ENCODE measurements around the gene PRR7.

The PRR7 gene

DNA sequence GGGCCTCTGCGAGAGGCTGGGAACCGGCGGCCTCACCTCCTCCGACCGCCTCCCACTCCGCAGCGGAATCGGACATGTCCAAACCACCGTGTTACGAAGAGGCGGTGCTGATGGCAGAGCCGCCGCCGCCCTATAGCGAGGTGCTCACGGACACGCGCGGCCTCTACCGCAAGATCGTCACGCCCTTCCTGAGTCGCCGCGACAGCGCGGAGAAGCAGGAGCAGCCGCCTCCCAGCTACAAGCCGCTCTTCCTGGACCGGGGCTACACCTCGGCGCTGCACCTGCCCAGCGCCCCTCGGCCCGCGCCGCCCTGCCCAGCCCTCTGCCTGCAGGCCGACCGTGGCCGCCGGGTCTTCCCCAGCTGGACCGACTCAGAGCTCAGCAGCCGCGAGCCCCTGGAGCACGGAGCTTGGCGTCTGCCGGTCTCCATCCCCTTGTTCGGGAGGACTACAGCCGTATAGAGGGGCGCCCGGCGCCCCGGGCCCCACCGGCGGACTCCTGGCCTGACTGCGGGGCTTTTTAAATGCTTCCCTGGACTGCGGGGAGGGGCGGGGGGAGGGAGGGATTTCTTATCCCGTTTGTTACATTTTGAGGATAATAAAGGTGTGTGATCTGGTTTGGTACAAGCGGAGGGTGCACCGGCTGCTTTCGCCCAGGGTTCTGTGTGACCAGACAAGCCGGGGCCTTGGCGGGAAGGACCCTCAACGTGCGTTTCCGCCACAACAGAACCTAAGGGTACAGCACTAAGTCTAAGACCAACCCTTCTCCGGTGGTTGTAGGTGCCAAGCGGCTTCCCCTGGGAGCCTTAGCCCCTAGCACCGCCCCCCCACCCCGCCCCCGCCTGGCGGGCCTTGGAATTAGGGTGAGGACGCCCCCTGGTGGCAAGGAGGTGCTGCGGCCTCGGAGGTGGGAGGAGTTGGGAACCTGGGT, 9.3 kb downstream of the PRR7 start:
- H3K4me3 ChIP-seq (ENCODE audit: low read depth, low read length): peak overlapping the region; percentile 74
- peaks cover 14% of the 10 kb centered on the region for H3K27me3 ChIP-seq (ENCODE audit: control insufficient read depth, insufficient read depth, low read length)
- H3K9me3 ChIP-seq (ENCODE audit: control insufficient read depth, insufficient read depth, low read length): no peaks in the 10 kb centered on the region
- H3K4me1 ChIP-seq (ENCODE audit: control insufficient read depth, insufficient read depth, low read length): peaks cover 21% of the 10 kb centered on the region
- peaks cover 40% of the 10 kb centered on the region for H3K36me3 ChIP-seq (ENCODE audit: control insufficient read depth, insufficient read depth, low read length)
- peak overlapping the region; percentile 92 for H3K27ac ChIP-seq (ENCODE audit: low read depth, low read length)
- H3K9ac ChIP-seq (ENCODE audit: low read depth, low read length): peak overlapping the region; percentile 70

DNA sequence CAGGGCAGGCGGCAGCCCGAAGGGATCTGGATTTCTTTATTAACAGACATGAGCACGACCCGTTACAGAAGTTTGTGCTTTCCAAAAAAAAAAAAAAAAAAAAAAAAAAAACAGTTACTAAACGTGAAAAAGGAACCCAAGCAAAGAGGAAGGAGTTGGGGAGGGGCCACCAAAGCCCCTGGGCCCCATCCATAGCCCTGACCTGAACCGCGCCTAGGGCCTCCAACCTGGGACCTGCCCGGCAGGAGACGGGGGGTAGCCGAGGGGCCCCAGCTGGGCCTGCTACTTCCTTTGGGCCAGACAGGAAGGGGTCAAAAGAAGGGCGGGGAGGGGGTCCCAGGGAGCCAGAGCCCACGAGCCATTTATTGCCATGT, 10.0 kb downstream of the PRR7 start:
- Histone ChIP-seq H3K9ac (ENCODE audit: low read depth, low read length) (no peak overlapping the region), H3K9me3 (ENCODE audit: control insufficient read depth, insufficient read depth, low read length) (no peaks in the 10 kb centered on the region), H3K36me3 (ENCODE audit: control insufficient read depth, insufficient read depth, low read length) (peaks cover 44% of the 10 kb centered on the region), H3K27me3 (ENCODE audit: control insufficient read depth, insufficient read depth, low read length) (peaks cover 12% of the 10 kb centered on the region), H3K4me1 (ENCODE audit: control insufficient read depth, insufficient read depth, low read length) (peaks cover 21% of the 10 kb centered on the region), H3K4me3 (ENCODE audit: low read depth, low read length) (no peak overlapping the region), H3K27ac (ENCODE audit: low read depth, low read length) (peak overlapping the region; percentile 60)

- peaks cover 21% of the 10 kb centered on the region for H3K4me1 ChIP-seq (ENCODE audit: control insufficient read depth, insufficient read depth, low read length)
- peaks cover 47% of the 10 kb centered on the region for H3K36me3 ChIP-seq (ENCODE audit: control insufficient read depth, insufficient read depth, low read length)
- no peaks in the 10 kb centered on the region for H3K9me3 ChIP-seq (ENCODE audit: control insufficient read depth, insufficient read depth, low read length)
- peak overlapping the region; percentile 60 for H3K27ac ChIP-seq (ENCODE audit: low read depth, low read length)
- H3K9ac ChIP-seq (ENCODE audit: low read depth, low read length): no peak overlapping the region
- H3K27me3 ChIP-seq (ENCODE audit: control insufficient read depth, insufficient read depth, low read length): peaks cover 12% of the 10 kb centered on the region
- no peak overlapping the region for H3K4me3 ChIP-seq (ENCODE audit: low read depth, low read length)
Measured at GRCh38 chr5:177456976-177457851, 10.6 kb downstream of the PRR7 start.

DNA sequence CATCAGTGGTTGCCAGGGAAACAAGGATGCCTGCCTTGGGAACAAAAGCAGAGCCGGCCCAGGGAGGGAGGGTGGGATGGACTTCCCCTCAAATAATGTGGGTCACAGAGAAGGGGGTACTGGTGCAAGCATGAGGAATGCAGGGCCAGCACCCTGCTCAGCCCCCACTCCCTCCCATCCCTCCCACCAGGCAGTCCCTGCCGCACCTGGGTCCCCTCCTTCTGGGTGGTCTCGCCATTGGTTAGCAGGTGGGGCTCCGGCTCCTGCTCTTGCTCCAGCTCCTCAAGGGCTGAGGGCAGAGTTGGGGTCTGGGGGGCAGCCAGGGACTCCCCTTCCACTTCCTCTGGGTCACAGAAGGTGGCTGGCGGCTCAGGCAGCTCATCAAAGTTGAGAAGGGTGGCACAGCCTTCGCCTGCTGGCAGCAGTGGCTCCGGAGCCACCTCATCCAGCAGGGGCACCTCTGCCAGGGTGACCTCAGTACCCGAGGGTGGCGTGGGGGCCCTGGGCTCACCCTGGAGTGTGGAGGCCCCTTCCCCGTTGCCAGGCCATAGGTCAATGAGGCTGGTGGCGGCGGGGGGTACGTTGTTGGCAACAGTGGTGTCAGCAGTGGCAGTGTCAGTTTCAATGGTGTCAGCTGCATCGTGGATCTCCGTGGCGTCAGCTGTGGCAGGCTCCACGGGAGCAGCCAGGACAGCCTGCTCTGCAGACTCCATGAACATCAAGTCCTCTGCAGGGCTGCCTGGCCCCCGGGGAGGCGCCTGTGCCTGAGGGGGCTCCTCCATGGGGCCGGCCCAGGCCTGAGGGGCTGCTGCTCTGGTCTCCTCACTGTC, 11.5 kb downstream of the PRR7 start:
- Histone ChIP-seq H3K4me3 (ENCODE audit: low read depth, low read length) (no peak overlapping the region), H3K9ac (ENCODE audit: low read depth, low read length) (no peak overlapping the region), H3K9me3 (ENCODE audit: control insufficient read depth, insufficient read depth, low read length) (no peaks in the 10 kb centered on the region), H3K36me3 (ENCODE audit: control insufficient read depth, insufficient read depth, low read length) (peaks cover 53% of the 10 kb centered on the region), H3K27me3 (ENCODE audit: control insufficient read depth, insufficient read depth, low read length) (peaks cover 10% of the 10 kb centered on the region), H3K27ac (ENCODE audit: low read depth, low read length) (peak overlapping the region; percentile 56), H3K4me1 (ENCODE audit: control insufficient read depth, insufficient read depth, low read length) (peaks cover 17% of the 10 kb centered on the region)

GRCh38 chr5:177458912-177459350, 12.3 kb downstream of the PRR7 start:
- no peak overlapping the region for H3K27ac ChIP-seq (ENCODE audit: low read depth, low read length)
- no peak overlapping the region for H3K9ac ChIP-seq (ENCODE audit: low read depth, low read length)
- H3K27me3 ChIP-seq (ENCODE audit: control insufficient read depth, insufficient read depth, low read length): peaks cover 2% of the 10 kb centered on the region
- H3K9me3 ChIP-seq (ENCODE audit: control insufficient read depth, insufficient read depth, low read length): no peaks in the 10 kb centered on the region
- no peak overlapping the region for H3K4me3 ChIP-seq (ENCODE audit: low read depth, low read length)
- peaks cover 11% of the 10 kb centered on the region for H3K4me1 ChIP-seq (ENCODE audit: control insufficient read depth, insufficient read depth, low read length)
- peaks cover 61% of the 10 kb centered on the region for H3K36me3 ChIP-seq (ENCODE audit: control insufficient read depth, insufficient read depth, low read length)

DNA sequence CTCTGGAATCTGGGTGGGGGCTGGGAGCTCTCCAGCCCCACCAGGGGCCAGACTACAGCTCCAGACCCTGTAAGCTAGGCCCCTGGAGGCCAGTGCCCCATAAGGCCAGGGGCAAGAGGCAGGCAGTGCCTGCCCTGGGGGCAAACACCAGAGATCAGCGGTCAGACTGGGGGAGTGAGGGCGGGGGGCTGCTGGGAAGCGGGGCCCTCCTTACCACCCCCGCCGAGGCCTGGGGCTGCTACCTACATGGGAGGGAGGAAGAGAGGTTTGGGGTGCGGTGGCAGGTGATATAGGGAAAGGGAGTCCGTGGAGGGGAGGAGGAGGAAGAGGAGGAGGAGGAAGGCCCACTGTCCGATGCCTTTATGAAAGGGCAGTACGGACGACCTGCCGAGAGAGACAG, 12.7 kb downstream of the PRR7 start:
- Histone ChIP-seq H3K4me1 (ENCODE audit: control insufficient read depth, insufficient read depth, low read length) (peaks cover 10% of the 10 kb centered on the region), H3K4me3 (ENCODE audit: low read depth, low read length) (no peak overlapping the region), H3K36me3 (ENCODE audit: control insufficient read depth, insufficient read depth, low read length) (peaks cover 61% of the 10 kb centered on the region), H3K27ac (ENCODE audit: low read depth, low read length) (no peak overlapping the region), H3K9ac (ENCODE audit: low read depth, low read length) (no peak overlapping the region), H3K9me3 (ENCODE audit: control insufficient read depth, insufficient read depth, low read length) (no peaks in the 10 kb centered on the region), H3K27me3 (ENCODE audit: control insufficient read depth, insufficient read depth, low read length) (no peaks in the 10 kb centered on the region)

DNA sequence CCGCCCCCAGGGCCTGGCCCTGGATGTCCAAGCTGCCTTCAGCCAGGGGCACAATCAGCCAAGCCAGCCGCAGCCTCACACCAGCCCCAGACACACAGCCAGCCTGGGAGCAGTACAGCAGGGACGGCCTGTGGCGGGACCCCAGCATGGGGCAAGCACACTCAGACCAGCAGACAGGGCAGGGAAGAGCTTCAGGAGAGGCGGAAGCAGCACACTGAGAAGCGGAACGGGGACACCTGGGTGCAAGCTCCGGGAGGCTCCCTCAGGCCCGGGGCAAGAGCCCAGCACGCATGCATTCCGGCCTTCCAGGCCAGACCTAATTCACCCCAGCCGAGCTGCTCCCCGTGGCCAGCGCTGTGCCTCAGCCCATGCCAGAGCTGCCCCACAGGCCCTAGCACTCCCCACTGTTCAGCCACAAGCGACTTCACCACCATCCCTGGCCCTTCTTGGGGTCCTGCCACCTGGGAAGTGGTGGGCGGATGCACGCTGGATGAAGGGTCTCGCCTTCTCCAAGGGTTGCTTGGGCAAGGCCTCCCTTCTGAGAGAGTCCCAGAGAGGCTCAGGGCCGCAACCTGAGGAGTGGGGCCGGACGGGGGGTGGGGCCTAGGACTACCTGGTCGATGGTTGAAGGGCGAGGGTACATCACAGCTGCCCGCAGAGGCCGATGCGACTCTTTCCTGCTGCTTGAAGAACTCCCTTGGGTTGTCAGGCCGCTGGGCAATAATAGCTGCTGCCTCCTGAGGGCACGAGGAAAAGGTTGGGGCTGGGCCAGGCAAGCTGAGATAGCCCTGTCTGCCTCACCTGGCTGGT, 13.4 kb downstream of the PRR7 start:
- no peak overlapping the region for H3K9ac ChIP-seq (ENCODE audit: low read depth, low read length)
- peak overlapping the region; percentile 10 for H3K27ac ChIP-seq (ENCODE audit: low read depth, low read length)
- H3K27me3 ChIP-seq (ENCODE audit: control insufficient read depth, insufficient read depth, low read length): no peaks in the 10 kb centered on the region
- H3K4me3 ChIP-seq (ENCODE audit: low read depth, low read length): no peak overlapping the region
- no peaks in the 10 kb centered on the region for H3K9me3 ChIP-seq (ENCODE audit: control insufficient read depth, insufficient read depth, low read length)
- H3K36me3 ChIP-seq (ENCODE audit: control insufficient read depth, insufficient read depth, low read length): peaks cover 62% of the 10 kb centered on the region
- peaks cover 10% of the 10 kb centered on the region for H3K4me1 ChIP-seq (ENCODE audit: control insufficient read depth, insufficient read depth, low read length)

GRCh38 chr5:177462021-177462670, 15.5 kb downstream of the PRR7 start:
- Histone ChIP-seq H3K36me3 (ENCODE audit: control insufficient read depth, insufficient read depth, low read length) (peaks cover 77% of the 10 kb centered on the region), H3K4me3 (ENCODE audit: low read depth, low read length) (no peak overlapping the region), H3K27me3 (ENCODE audit: control insufficient read depth, insufficient read depth, low read length) (no peaks in the 10 kb centered on the region), H3K27ac (ENCODE audit: low read depth, low read length) (peak overlapping the region; percentile 5), H3K9ac (ENCODE audit: low read depth, low read length) (no peak overlapping the region), H3K4me1 (ENCODE audit: control insufficient read depth, insufficient read depth, low read length) (peaks cover 3% of the 10 kb centered on the region), H3K9me3 (ENCODE audit: control insufficient read depth, insufficient read depth, low read length) (no peaks in the 10 kb centered on the region)

GRCh38 chr5:177465044-177465443, 18.4 kb downstream of the PRR7 start:
- no peak overlapping the region for H3K4me3 ChIP-seq (ENCODE audit: low read depth, low read length)
- H3K9me3 ChIP-seq (ENCODE audit: control insufficient read depth, insufficient read depth, low read length): no peaks in the 10 kb centered on the region
- H3K9ac ChIP-seq (ENCODE audit: low read depth, low read length): no peak overlapping the region
- no peaks in the 10 kb centered on the region for H3K27me3 ChIP-seq (ENCODE audit: control insufficient read depth, insufficient read depth, low read length)
- no peak overlapping the region for H3K27ac ChIP-seq (ENCODE audit: low read depth, low read length)
- peaks cover 6% of the 10 kb centered on the region; the same call in 1 of the 2 replicates for H3K4me1 ChIP-seq (ENCODE audit: control insufficient read depth, insufficient read depth, low read length)
- H3K36me3 ChIP-seq (ENCODE audit: control insufficient read depth, insufficient read depth, low read length): peaks cover 73% of the 10 kb centered on the region
